ENCODE results near the gene ANKRD9.
A peak's percentile ranks its signal among the peaks of the same experiment; 100 is the strongest.

ANKRD9 gene

DNA sequence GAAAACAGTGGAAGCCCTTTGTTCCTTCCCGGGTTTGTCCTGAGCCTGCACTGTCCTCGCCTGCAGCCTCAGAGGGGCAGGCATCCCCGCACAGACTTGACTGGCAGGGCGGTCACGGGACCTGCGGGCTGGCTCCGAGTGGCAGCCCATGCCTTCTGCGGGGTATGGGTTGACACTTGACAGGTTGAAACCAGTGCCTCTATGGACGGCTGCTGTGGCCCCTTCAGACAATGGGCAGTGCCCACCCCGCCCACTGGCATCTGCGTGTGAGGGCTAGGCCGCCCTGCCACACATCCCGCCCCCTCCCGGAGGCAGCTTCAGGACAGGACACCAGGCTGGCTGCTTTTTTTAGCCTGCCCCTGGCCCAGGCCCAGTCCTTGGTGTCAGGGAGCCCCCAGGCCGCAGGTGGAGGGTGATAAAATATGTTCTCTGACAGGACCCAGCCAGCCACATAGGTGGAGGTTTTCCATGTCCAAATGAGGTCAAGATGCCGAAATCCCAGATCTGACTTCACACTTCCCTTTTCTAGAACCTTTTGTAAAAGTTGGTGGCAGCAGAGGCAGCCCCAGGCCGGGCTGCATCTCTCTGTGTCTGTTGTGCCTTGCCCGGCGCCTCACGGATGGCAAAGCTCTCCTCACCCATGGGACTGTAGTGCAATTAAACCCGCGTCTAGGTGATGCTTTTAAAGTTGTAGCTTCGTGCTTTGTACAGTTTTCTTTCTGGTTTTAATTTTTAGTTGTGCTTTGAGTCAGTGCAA is 10.0 kb downstream of the ANKRD9 start:
- DNase-seq (ENCODE audit: low read depth, low spot score), result no peak

DNA sequence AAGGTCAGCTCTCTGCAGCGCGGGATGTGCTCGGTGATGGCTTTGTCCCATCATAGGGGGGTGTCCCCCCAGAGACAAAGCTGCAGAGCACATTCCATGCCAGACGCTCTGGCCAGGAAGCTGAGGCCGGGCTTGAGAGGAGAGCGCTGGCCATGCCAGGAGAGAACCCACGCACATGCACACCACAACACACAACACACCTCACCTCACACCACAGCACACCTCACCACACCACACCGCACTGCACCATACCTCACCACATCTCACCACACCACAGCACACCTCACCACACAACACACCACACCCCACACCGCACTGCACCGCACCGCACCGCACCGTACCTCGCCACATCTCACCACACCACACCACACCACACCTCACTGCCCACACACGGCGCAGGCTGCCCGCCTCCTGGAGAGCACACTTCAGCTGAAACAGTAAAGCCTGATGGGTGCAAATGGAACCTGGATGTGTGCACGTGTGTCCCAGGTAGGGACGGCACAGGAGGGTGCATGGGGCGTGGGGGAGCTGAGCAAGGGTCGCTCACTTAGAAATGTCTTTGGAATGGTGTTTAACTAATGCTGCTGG is 10.8 kb downstream of the ANKRD9 start:
- DNase-seq (ENCODE audit: low read depth, low spot score), result no peak

DNA sequence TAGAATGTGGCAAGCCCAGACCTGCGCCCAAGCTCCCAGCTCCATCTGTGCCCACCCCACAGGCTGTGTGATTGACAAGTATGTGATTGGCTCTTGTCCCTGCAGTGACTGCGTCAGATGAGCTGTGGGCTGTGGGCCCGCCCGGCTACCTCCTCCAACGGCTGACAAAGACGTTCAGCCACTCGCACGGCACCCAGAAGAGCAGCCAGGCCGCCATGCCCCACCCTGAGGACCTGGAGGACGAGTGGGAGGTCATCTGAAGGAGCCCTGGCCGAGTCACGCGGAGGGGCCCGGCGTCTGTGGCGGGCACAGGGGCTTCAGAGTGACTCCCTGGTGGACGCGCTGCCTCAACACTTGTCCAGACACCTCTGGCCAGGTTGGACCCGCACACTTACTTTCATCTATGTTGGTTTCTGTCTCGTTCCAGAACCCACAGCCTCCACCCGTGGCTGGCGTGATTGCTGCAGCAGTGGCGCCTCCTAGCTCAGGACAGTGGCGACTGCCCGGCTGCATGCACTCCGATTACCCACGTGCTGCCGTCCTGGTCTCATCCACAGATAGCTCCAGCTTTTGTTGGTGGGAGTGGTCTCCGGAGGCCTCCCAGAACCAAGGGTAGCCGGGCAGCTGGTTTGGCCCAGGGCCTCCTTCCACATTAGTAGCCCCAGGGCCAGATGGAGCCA is 11.4 kb downstream of the ANKRD9 start:
- no peak for DNase-seq (ENCODE audit: low read depth, low spot score)

DNA sequence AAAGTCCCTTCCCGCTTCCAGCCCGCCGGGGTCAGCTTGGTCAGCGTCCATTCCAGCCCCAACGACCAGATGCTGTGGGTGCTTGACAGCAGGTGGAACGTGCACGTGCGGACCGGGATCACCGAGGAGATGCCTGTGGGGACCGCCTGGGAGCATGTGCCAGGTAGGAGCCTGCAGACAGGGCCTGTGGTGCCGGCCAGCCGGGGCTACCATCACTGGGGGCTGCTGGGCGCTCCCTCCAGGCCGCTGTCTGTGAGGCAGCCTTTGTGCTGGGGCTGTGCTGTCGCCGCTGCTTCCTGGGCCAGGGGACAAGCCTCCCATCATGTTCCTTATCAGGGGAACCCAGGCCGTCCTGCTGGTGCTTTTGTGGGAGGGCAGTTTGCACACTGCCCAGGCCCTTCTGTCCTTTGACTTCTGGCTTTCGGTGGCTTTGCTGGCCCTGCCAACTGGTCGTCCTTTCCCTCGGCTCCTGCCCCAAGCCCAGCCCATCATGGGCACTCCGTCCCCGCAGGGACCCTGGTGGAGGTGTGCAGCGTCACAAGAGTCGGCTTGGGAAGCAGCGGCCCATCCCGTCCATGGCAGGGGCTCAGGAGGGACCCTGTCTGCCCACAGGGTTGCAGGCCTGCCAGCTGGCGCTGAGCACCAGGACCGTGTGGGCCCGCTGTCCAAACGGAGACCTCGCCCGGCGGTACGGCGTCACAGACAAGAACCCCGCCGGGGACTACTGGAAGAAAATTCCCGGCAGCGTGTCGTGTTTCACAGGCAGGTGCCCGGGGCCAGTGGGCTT is 12.4 kb downstream of the ANKRD9 start:
- no peak for DNase-seq (ENCODE audit: low read depth, low spot score)

DNA sequence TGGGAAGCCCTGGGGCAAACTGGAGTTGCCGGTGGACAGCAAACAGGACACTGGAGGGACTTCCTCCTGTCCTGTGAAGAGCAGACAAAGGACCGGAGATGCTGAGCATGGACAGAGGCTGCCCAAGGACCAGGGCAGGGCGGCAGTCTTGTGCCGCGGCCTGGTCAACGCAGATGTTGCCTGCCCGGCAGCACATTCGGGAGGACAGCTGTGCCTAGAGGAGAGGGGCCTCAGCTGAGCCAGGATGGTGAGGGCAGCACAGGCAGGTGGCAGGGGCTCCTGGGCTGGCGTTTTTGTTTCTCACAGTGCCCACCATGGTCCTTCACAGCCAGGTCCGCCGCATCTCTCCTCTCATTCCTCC is 13.3 kb downstream of the ANKRD9 start:
- no peak for DNase-seq (ENCODE audit: low read depth, low spot score)

DNA sequence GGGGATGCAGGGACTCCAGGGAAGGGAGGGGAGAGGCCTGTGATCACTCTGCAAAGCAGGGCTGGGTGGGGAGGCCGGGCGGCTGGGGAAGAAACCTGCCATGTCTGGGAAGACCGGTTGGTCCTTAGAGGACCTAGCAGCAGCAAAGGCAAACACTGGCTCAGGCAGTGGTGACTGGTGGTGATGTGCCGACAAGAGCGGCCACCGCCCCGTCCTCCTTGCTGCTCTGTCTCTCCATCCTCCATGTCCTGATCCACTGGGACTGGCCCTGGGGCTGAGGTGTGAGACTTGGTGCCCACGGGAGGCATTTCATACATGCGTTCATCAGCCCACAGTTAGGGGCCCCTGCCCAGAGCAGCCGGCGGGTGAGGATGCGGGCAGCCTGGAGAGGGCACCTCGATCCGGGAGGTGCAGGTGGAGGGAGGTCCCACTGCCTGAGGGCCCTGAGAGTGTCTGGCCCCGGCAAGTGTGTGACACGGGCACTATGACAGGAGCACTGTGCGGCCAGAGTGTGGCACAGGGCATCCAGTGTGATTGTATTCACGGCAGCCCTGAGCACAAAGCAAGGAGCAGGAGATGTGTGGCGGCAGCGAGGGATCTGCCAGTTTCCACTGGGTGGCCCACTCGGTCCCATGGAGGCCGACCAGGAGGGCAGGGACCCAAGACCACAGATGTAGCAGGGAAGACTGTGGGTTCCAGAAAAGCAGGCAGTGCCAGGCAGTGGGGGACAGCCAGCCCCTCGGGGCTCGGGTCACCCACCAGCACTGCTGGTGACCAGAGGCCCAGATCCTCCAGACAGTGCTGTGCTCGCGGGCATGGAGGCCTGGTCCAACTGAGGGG is 13.9 kb downstream of the ANKRD9 start:
- no peak for DNase-seq (ENCODE audit: low read depth, low spot score)

DNA sequence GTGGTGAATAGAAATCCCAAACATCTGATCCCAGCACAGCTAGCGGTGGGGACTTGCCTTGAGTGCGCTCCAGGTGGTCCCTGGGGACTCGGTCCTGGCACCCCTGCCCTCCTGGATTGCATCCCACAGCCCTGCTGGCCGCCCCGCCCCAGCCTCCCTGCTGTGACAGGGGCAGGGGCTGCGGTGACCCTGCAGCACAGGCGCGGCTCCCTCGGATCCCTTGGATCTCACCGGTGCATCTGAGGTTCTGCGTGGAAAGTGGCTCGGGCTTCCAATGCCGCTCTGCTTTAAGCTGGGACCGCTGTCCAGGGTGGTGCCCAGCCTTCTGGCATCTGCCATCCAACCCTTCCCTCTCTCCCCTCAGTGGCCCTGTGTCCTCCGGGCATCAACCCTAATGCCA is 16.0 kb downstream of the ANKRD9 start:
- DNase-seq (ENCODE audit: low read depth, low spot score), result no peak

DNA sequence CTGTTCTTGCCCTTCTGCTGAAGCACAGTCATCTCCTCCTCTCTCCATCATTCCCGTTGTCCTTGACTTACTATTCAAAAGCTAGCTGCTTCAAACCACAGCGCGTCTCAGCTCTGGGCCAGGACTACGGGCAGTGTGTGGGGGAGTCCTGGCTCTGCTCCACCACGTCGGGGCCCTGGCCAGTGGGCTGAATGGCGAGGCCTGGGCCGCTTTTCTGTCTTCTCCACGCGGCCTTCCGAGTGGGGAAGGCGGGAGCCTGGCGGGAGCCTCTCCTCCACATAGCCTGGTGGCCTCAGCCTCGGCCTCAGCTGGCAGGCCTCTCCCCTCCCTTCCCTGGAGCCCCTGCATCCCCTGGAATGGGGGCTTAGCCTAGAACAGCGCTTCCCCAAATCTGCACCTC is 16.5 kb downstream of the ANKRD9 start:
- no peak for DNase-seq (ENCODE audit: low read depth, low spot score)

DNA sequence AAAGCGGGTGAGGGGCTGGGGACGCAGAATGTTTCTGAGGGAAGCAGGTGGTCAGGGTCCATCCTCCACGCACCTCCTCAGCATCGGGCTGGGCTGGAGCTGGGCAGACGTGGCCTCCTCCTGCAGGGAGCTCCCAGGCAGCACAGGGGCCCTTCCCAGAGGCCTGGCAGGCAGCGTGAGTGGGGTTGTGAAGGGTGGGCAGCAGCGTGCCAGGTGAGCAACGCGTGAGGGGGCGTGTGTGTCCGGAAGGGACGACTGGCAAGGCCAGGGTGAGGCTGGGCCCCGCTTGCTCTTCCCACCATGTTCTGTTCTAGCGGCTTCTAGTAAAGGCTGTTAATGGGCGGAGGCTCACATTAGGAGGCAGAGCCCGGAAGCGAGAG is 17.1 kb downstream of the ANKRD9 start:
- no peak for DNase-seq (ENCODE audit: low read depth, low spot score)

DNA sequence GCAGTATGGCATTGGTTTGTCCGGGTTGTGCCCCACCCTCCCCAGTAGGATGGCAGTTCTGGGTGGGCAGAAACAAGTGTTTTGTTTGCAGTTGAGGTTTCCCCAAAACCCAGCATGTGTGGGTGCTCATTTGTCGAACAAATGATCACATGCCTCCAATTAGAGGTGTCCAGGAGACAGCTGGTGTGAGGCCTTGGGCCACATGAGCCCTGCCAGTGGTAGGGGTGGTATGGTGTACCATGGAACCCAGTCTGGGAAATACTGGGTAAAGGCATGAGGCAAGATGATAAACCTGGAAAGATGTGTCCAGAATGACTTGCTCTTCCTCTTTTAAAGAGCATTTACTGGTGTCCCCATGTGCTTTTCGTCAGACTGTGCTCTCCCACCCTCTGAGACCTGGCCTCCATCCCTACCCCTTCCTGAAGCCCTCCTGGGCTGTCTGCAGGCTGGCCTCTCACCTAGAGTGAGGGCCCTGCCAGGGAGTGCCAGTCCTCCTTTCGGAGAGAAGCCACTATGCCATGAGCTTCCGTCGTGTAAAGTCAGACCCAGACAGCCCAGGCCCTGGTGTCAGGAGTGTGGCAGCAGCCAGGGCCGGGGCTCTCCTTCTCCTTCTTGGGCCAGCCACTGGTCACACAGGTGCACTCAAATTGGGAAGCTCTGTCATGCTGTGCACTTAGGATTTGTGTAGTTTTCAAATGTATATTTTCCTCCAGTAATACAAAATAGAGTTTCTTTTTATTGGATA is 17.6 kb downstream of the ANKRD9 start:
- DNase-seq (ENCODE audit: low read depth, low spot score), result no peak

DNA sequence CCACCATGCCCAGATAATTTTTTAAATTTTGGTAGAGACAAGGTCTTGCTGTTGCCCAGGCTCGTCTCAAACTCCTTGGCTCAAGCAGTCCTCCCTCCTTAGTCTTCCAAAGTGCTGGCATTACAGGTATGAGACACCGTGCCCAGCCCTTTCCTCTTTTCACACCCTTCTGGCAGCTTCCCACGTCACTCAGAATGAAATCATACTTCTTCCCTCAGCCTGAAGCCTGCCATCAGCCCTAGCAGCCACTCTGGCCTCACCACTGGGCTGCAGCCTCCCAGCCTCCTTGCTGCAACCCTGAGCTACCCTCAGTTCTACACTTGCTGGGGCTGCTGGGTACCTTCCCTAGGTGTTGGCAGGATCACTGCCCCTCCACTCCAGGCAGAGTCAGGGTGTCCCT is 18.2 kb downstream of the ANKRD9 start:
- DNase-seq (ENCODE audit: low read depth, low spot score), result no peak

DNA sequence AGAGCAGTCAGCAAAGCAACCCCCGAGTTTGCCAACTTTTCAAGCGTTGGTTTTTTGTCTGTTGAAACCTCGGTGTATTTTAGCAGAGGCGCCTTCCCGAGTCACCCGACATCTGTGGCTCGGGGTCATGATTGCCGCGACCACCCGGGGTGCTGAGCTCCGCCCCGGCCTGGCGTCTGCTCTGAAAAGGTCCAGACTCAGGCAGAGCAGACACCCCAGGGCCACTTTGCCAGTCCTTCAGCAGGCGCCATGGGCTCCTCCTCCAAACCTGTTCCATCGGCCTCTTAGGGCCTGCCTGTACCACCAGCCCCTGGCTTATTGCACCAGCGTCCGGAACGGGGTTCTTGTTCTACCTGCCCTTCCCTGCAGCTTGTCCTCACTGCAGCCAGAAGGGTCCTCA is 19.1 kb downstream of the ANKRD9 start:
- DNase-seq (ENCODE audit: low read depth, low spot score), result no peak

DNA sequence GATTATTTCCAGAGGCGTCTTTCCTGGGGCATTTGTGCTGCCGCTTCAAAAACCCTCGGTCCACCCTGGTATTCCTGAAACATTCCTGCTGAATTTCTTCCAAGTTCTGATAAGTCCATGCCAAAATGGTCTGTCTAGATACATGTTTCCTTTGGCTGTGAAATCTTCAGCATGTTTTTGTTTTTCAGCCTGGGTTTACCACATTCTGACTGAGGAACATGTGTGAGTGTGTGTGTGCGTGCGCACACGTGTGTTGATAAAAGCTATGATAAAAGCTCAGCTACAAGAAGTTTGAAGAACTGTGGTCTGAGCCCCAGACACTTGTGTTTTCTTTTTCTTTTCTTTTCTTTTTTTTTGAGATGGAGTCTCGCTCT is 22.4 kb downstream of the ANKRD9 start:
- DNase-seq (ENCODE audit: low read depth, low spot score), result peak; percentile 66

DNA sequence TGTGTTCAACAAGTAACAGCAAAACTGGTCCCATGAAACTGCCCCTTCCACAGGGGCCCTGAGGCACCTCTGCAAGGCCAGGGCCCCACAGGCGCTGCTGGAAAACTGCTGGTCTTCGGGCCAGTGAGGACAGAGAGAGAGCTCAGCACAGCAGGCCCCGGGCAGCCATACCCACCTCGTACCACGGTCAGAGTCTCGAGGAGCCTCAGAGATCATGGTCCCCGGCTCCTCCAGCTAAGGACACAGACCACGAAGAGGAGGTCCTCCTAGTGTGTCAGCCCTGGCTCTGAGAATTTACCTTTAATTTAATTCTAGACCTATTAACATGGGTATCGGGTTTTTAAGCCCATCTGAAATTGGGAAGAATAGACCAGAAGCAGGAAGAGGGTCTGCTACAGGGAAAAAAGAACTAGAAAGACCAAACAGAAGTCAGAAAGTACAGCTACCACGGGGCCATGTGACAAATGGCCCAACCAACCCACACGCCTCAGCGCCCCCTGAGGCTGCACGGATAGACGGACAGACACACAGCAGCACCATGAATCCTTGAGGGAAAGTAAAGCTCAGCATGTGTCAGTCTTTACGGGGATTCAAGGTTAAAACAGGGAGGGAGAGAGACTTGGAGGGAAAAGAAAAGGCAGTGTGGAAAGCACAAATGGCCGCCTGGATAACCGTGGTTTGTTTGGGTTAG is 22.9 kb downstream of the ANKRD9 start:
- DNase-seq (ENCODE audit: low read depth, low spot score), result no peak

DNA sequence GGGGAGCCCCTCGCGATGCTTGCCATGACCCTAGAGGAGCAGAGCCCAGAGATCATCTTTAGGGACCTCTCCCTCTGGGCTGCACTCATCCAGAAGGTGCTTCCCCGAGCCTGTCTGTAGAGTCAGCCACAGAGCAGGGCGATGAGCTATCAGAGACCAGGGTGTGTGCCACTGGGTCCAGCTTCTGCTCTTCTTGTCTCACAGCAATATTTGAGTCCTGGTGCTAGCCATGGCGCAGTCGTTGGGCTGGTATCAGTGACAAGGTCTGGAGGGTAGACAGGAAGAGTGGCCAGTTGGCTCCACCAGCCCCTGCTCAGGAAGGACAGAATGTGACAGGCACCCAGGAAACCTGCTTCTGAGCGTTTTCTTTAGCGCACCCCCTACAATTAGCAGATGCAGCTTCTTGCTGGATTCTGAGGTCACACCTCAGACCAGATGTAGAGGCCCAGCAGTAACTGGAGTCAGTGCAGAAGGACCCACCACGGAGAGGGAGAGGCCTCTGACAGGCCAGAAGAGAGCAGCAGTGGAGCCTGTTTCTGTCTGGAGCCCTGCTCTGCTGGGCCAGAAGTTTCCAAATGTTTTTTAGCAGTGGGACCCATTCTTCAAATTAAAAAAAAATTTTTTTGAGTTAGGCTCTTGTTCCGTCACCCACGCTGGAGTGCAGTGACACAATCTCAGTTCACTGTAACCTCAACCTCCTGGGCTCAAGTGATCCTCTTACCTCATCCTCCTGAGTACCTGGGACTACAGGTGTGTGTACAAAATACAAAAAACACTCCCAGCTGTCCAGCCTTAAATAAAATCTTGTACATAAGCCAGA is 23.7 kb downstream of the ANKRD9 start:
- no peak for DNase-seq (ENCODE audit: low read depth, low spot score)

DNA sequence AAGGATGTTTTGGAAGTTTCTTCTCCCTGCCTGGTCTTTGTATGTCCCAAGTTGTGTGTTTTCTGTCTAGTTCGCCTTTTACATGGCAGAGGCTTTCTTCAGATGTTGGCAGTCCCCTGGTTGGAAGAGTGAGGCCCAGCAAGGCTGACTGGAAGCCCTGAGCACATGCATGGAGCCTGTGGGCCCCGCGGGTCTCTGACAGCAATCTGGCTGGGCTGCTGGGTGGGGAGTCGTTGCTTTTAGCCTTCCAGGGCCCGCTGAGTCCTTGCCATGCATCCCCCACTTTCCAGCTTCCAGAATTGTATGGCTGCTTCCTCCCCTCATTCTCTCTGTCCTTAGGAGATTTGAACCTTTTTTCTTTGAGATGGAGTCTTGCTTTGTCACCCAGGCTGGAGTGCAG is 25.3 kb downstream of the ANKRD9 start:
- DNase-seq (ENCODE audit: low read depth, low spot score), result no peak

DNA sequence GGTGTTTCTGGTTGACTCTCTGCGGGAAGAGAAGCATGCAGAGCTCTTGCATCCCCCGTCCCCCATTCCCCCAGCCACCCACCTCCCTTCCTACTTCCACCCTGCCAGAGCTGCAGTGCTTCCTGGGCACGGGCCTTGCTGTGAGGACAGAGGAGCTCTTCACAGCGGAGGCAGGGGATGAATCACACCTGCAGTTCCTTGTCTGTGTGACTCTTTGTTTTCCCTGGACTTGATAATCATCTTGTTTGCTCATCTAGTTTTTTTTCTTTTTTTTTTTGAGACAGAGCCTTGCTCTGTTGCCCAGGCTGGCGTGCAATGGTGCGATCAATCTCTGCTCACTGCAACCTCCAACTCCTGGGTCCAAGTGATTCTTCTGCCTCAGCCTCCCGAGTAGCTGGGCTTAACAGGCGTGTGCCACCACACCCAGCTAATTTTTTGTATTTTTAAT is 27.8 kb downstream of the ANKRD9 start:
- no peak for DNase-seq (ENCODE audit: low read depth, low spot score)

DNA sequence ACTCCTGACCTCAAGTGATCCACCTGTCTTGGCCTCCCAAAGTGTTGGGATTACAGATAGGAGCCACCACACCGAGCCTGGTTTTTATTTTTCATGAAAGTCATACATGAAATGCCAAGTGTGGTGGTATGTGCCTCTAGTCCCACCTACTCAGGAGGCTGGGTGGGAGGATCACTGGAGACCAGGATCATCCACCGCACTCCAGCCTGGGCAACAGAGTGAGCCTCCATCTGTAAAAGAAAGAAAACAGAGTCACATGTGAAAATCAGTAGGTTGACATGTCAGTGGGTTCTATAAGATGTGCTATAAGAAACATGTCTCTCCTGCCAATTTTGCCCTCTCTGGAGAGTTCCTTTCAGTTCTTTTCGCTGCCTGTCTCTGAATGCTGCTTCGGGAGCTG is 28.2 kb downstream of the ANKRD9 start:
- no peak for DNase-seq (ENCODE audit: low read depth, low spot score)

DNA sequence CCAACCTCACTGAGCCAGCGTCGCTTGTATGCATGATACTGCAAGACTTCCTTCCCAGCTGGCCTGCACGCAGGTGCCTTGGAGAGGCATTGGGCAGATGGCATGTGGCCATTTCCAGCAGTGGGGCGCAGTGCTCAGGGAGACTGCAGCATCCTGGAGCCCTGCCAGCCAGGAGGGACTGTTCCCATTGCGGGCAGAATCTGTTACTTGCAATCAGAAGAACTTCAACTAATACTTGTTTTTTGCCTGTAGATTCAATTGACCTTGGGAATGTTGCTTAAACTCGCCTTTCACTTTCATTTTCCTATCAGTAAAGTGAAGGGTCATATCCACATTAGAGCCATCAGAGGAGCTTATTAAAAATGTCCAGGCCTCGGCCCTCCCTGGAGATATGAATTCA is 29.8 kb downstream of the ANKRD9 start:
- DNase-seq (ENCODE audit: low read depth, low spot score), result no peak
